IPS-18c (cell line): ENCODE data around the gene COQ9.
"Not testable (repeated sequence)": the region's sequence is repeated elsewhere in the genome, so short reads cannot be mapped to it uniquely, and the experiment has no call there.

Experiments used
- H3K4me3 ChIP-seq: 2 replicates; pipeline ENCODE4 v1.7.0; 2013; ENCODE audit warnings: low read depth, mild to moderate bottlenecking, low read length, moderate library complexity; ENCODE audit not compliant: insufficient read depth
- H3K9me3 ChIP-seq: one replicate; pipeline ENCODE4 v1.6.1; 2013; ENCODE audit warnings: mild to moderate bottlenecking, low read length, moderate library complexity; ENCODE audit not compliant: control insufficient read depth, insufficient read depth

COQ9 gene

GRCh38 chr16:57422026-57422944 is 25.0 kb upstream of the COQ9 start:
- no peaks in the 10 kb centered on the region for H3K9me3 ChIP-seq
- H3K4me3 ChIP-seq, result no peak overlapping the region

GRCh38 chr16:57423152-57423551 is 24.1 kb upstream of the COQ9 start:
- H3K9me3 ChIP-seq, result no peaks in the 10 kb centered on the region

DNA sequence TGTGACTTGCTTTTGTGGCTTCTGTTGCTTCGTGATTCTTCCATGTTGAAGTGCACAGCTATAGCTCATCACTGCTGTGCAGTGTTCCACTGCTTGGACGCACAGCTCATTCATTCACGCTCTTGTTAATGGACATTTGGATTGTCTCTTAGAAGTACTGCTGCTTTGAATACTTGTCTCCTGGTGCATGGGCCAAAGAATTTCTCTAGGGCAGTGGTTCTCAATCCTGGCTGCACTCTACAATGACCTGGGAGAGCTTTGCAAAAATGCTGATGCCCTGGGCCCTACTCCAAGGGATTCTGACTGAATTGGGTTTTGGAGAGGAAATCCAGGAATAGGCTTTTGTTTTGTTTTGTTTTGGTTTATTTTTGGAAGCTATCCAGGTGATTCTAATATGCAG is 22.7 kb upstream of the COQ9 start:
- Histone ChIP-seq H3K9me3 (no peaks in the 10 kb centered on the region), H3K4me3 (no peak overlapping the region)

More at GRCh38 chr16:57423152-57423551, 24.1 kb upstream of the COQ9 start:
- H3K4me3 ChIP-seq, result no peak overlapping the region

DNA sequence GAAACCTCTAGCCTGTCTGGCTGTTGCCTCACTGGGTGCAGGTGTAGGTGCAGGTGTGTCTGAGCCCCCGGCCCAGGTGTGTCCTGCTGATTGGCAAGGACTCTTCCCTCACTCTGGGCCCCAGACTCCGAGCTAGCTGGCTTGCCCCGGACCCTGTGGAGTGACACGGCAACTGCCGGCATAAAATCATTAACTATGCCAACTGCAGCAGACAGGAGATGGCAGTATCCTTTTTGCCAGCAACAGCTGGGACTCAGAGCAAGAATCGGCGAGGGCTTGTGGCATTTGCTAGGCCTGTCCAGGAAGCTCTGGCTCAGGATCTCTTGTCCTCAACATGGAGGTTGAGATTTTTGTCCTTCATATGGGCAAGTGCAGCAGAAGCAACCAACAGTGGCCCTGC is 20.9 kb upstream of the COQ9 start:
- Histone ChIP-seq H3K4me3 (no peak overlapping the region), H3K9me3 (no peaks in the 10 kb centered on the region)

GRCh38 chr16:57427307-57427706 is 20.0 kb upstream of the COQ9 start:
- H3K9me3 ChIP-seq, result no peaks in the 10 kb centered on the region
- H3K4me3 ChIP-seq, result no peak overlapping the region

DNA sequence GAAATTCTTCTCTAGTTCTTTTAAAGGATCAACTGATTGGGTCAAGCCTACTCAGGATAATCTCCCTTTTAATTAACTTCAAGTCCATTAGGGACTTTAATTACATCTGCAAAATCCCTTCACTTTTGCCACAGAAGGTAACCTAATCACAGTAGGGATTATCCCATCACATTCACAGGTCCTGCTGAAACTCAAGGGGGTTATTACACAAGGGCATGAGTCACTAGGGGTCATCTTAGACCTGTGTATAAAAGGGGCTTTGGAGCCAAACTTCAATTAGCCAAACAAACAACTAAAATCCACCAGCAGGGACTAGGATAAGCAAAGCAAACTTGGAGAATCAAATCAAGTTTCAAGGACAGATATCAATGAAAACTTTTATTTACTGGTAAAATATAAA is 19.5 kb upstream of the COQ9 start:
- H3K4me3 ChIP-seq, result no peak overlapping the region
- H3K9me3 ChIP-seq, result no peaks in the 10 kb centered on the region

DNA sequence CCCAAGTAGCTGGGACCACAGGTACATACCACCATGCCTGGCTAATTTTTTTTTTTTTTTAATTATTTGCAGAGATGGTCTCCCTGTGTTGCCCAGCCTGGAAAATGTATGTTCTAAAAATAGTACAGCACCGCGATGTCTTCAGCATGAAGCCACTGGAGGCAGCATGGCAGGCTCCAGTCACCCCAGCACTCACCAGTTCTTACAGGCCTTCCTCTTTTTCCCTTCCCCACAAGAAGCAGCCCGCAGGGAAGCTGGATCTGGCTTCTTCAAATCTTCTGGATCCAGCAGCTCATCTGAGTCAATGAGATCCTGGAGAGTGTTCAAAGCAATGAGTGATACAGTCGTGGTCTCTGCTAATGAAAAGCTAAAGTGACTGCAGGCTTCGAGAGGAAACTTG is 16.3 kb upstream of the COQ9 start:
- H3K4me3 ChIP-seq, result no peak overlapping the region
- H3K9me3 ChIP-seq, result no peaks in the 10 kb centered on the region

- Histone ChIP-seq H3K9me3 (no peaks in the 10 kb centered on the region), H3K4me3 (no peak overlapping the region)
Observed at GRCh38 chr16:57432505-57432904, 14.8 kb upstream of the COQ9 start.

- H3K9me3 ChIP-seq, result no peaks in the 10 kb centered on the region
- H3K4me3 ChIP-seq, result no peak overlapping the region
Observed at GRCh38 chr16:57432989-57433388, 14.3 kb upstream of the COQ9 start.

- no peaks in the 10 kb centered on the region for H3K9me3 ChIP-seq
- no peak overlapping the region for H3K4me3 ChIP-seq
Observed at GRCh38 chr16:57434003-57434402, 13.3 kb upstream of the COQ9 start.

DNA sequence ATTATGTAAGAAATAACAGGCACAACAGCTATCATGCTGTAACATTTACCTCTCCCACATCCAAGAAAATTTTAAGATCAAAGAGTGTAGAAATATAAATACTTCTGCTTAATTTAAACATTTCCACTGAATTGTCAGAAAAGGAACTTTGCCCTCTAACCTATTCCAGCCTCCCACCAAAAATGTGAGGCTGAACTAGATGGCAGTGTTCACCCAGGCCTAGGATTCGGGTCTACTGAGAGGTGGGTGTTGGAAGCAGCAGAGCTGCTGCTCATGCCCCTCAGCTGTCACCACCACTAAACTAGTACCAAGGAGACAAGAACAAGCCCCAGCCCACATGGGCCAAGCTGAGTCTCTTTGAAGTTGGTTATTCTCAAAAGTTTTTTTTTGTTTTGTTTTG is 11.4 kb upstream of the COQ9 start:
- no peak overlapping the region for H3K4me3 ChIP-seq

GRCh38 chr16:57439947-57440346 is 7.3 kb upstream of the COQ9 start:
- H3K4me3 ChIP-seq, H3K9me3 ChIP-seq: not testable (repeated sequence)

More for the DNA sequence above, 11.4 kb upstream of the COQ9 start:
- no peaks in the 10 kb centered on the region for H3K9me3 ChIP-seq

- H3K4me3 ChIP-seq, H3K9me3 ChIP-seq: not testable (repeated sequence)
Observed at GRCh38 chr16:57440551-57440950, 6.7 kb upstream of the COQ9 start.

- no peaks in the 10 kb centered on the region for H3K9me3 ChIP-seq
Observed at GRCh38 chr16:57444711-57445110, 2.6 kb upstream of the COQ9 start.

DNA sequence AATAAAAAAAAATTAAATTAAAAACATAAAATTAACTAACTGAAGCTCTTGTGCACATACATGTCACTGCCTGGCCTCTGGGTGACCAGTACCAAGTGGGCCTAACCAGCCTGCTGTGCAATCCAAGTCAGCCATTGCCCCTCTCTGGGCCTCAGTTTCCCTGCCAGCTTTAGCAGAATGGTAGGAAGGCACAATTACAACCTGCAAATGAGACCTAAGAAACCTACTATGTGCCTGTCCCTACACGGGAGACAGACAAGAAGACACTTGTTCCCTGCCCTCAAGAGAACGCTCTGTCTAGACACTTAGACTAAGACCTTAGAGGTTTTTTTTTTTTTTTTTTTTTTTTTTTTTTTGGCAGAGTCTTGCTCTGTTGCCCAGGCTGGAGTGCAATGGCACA is 1.8 kb upstream of the COQ9 start:
- H3K9me3 ChIP-seq, result no peaks in the 10 kb centered on the region
- H3K4me3 ChIP-seq, result no peak overlapping the region

More at GRCh38 chr16:57444711-57445110, 2.6 kb upstream of the COQ9 start:
- no peak overlapping the region for H3K4me3 ChIP-seq

GRCh38 chr16:57446531-57447185 is 621 bp upstream of the COQ9 start:
- Histone ChIP-seq H3K9me3 (no peaks in the 10 kb centered on the region), H3K4me3 (peak overlapping the region; percentile 94)

DNA sequence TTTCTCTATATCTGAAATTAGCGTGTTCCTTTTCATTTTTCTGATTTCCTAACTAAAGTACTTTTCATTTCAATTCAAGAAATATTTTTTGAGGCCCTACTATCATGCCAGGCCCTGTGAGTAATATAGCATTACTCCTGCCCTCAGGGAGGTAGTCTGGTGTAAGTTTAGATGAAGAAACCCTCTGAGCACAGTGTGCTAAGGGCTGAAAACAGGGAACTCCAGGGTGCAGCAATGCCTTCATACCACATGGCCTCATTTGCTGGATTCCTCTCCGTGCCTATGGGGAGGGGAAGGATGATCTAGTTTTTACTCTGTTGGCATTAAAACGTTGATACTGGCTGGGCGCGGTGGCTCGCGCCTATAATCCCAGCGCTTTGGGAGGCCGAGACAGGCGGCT is 4.7 kb downstream of the COQ9 start:
- no peaks in the 10 kb centered on the region for H3K9me3 ChIP-seq
- H3K4me3 ChIP-seq, result no peak overlapping the region

DNA sequence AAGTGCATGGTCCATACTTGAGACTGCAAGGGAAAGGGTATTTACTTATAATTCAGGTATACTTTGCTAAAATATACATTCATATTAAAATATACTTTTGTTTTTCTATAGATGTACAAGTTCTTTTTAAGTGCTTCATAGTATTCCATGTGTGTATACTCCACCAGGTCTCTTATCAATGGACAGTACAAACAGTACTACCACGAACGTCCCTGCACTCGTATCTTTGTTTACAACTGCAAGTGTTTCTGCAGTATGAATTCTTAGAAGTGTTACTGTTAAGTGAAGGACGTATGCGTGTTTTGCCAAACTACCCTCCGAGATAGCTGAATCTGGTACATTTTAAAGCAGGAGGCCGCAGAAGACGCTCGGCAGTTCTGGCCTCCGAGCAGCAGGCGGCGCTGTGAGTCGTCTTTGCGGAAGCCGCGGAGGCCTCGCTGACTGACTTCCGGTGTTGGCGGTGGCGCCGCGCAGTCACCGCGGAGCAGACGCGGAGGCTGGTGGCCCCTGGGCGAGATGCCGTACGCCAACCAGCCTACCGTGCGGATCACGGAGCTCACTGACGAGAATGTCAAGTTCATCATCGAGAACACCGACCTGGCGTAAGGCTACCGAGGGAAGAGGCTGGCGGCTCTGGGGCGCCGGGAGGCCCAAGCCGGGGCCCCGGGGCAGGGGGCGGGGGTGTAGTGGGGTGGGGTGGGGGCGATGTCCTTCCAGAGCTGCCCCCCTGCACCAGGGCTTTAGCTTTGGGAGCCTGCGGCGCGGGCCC is 15.1 kb downstream of the COQ9 start, which contains the start of gene POLR2C:
Gene POLR2C, plus strand, starts transcription at position 471 of the 769 bp plus-strand sequence. Its CDS starts 46 bp downstream, at position 517.
- no peaks in the 10 kb centered on the region for H3K9me3 ChIP-seq
- H3K4me3 ChIP-seq, result peak within 1 kb of the TSS; percentile 85
